Right renal pelvis (tissue), 4 donors: ENCODE results near the gene FAM118B. TPM values are rescaled to one million over a fixed set of nuclear protein-coding genes. Genes with fewer than 3 reads are reported as not detected.
A peak's percentile ranks its signal among the peaks of the same experiment; 100 is the strongest.

Experiments
- DNase-seq, 4 donors: peaks; one replicate each; pipeline ENCODE4 v3.0.0-alpha.2; 2013; ENCODE audit warnings: low read depth in 4 of 4, low spot score in 3 of 4, missing footprints in 1 of 4
- polyA plus RNA-seq, 4 donors: library from polyadenylated mRNA; unstranded; fragments of 120-200 nt; gene quantifications; one replicate each; pipeline ENCODE4 v1.2.1, GENCODE V29; 2013; ENCODE audit not compliant: insufficient read length in 4 of 4

The FAM118B gene
- polyA plus RNA-seq, 4 donors = 27.3 to 32.9 (median 30.9) TPM

DNA sequence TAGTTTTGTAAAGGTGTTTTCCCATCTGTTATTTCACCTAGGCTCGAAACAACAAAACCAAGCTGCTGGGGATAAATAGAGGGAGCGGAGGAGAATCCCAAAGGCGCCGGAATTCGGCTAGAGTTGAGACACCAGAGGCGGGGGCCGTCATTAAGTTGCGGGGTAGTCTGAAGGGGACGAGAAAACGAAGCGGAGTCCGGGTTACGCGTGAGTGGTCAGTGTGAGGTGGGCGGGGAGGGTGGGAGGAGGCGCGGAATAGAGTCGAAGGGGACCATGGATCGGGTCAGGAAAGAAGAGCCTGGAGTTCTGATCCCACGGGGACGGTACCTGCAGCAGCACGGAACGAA is 56.8 kb downstream of the FAM118B start:
- DNase-seq = peak in 1 of 4 donors; percentile 1

GRCh38 chr11:126268708-126269579 is 57.4 kb downstream of the FAM118B start, which contains the start of the genes FOXRED1 and SRPRA:
FOXRED1 (plus strand) TSS chr11:126269154; CDS start chr11:126269207, 53 bp downstream.
SRPRA (minus strand) TSS chr11:126268895; CDS start chr11:126268804, 91 bp downstream.
- peak; percentile 95 to 96 (median 96) for DNase-seq

DNA sequence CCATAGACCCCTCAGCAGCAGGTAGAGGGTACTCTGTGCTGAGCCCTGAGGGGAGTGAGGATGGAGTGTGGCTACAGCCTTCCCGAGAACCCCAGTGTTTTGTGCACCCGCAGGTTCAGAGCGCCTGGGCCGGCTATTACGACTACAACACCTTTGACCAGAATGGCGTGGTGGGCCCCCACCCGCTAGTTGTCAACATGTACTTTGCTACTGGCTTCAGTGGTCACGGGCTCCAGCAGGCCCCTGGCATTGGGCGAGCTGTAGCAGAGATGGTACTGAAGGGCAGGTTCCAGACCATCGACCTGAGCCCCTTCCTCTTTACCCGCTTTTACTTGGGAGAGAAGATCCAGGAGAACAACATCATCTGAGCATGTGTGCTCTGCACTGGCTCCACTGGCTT is 65.7 kb downstream of the FAM118B start:
- no peak for DNase-seq

- DNase-seq = no peak
Observed at GRCh38 chr11:126277780-126278179, 66.2 kb downstream of the FAM118B start.

DNA sequence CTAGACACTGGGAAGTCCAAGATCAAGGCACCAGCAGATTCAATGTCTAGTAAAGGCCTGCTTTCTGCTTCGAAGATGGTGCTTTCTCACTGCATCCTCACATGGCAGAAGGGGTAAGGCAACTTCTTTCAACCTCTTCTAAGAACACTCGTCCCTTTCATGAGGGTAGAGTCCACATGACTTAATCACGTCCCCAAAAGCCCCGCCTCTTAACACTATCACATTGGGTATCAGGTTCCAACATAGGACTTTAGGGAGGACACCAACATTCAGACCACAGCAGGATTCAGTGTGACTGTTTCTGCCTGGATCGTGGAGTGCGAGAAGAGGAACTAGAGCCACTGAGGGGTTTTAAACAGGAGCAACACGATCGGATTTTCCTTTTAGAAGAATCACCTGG is 67.6 kb downstream of the FAM118B start:
- DNase-seq = no peak

DNA sequence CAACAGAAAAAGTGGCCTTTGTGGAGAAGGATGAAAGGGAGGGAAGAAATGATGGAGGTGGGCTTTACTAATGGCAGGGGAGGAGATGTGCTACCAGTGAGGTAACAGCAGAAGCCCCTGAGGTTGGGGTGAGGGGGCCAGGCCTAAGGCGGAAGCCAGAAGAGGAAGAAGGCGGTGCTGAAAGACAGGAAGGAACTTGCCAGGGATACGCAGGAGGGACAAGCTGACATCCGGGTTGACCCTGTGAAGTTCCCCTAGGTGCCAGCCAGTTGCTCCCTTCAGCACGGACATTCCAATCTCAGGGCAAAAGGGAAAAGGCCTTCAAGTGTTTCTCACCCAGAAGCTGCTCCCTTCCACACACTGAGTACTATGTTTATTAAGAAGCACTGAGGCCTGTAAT is 69.0 kb downstream of the FAM118B start:
- DNase-seq = no peak

DNA sequence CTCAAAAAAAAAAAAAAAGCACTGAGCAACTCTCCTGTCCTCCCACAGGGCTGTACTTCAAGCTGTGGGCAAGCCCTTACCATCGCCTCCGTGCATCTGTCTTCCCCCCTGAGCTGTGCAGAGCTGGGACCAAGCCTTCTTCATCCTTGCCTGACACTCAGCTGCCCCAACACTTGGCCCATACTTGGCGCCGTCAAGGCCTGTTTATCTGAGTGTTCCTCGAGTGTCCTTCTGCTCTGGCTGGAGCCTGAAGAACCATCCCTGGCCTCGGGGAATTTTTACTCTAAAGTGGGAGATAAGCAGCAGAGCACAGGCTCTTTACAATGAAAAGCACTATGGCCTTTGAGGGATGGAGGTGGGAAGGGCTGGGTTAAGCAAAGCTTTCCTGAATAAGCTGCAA is 69.7 kb downstream of the FAM118B start:
- no peak for DNase-seq

DNA sequence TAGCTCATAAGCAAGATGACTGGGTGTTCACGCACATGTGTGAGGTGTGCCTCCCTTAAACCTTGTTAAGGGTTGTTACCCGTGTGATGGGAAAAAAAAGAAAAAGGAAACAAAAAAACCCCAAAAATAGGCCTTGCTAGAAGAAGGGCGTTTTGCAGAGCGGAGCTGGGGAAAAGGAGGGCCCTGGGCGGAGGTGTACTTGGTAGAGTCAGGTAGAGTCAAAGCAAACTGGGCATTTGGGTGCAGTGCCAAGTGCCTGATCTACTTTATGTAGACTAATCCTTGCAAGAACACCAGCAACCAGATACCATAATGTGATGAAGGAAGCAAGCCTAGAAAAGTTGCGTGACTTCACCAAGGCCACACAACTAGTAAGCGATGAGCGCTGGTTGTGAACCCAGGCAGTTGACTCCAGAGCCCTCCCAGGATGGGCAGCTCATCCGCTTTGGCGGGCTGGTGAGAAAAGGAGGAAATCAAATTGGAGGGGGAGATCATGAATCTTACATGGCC is 70.1 kb downstream of the FAM118B start:
- DNase-seq = no peak

- no peak for DNase-seq
Observed at GRCh38 chr11:126282361-126282735, 70.8 kb downstream of the FAM118B start.

- DNase-seq = peak in 1 of 4 donors; percentile 51
Observed at GRCh38 chr11:126282736-126283591, 71.4 kb downstream of the FAM118B start, which contains the start of gene TIRAP. TIRAP (plus strand) TSS chr11:126283093; CDS start chr11:126290895, 7,802 bp downstream.

GRCh38 chr11:126284829-126285228 is 73.2 kb downstream of the FAM118B start:
- no peak for DNase-seq

DNA sequence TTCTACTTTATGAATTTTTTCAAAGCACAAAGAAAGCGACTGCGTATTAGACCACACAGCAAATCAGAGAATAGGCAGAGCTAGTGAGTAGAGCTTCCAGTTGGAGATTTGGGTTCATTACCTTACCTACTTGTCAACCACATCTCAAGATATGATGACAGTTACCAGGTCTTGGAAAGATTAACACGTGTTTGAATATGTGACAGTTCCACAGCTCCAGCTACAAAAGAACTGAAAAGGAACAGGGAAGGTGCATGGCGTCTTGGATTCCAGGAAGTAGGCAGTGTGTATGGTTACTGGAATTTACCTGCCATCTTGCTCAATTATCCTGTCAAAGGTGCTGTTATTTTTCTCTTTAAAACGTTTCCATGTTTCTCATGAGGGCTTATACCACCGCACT is 76.7 kb downstream of the FAM118B start:
- DNase-seq = no peak

DNA sequence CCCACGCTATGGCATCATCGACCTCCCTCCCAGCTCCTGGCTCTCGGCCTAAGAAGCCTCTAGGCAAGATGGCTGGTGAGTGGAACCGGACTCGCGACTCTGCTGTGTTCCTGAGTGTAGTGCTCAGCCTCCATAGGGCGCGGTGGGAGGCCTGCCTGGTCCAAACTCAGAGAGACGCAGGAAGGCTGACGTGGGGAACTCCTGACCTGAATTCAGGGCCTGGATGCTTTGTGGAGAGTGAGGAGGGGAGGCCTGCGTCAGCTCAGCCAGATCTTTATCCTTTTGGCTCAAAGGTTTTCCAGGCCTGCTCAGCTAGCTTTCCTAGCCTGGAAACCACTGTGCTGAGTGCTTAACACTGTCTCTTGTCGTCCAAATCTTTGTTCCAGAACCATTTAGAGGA is 79.3 kb downstream of the FAM118B start:
- DNase-seq = no peak

GRCh38 chr11:126293726-126294125 is 82.1 kb downstream of the FAM118B start:
- DNase-seq = no peak

DNA sequence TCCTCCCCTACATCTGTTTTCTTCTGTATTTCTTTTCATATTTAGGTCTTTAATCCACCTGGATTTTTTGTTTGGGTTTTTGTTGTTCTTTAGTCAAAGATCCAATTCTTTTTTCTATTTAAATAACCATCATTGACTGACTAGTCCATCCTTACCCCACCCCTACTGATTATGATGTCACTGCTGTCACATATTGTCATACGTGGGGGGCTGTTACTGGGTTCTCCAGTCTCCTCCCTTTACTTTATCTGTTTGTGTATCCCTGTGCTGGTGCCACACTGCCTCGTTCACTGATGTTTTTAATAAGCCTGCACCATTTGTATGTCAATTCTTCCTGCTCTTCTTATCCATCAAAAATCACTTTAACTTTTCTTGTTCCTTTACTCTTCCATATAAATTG is 85.4 kb downstream of the FAM118B start:
- DNase-seq = no peak

DNA sequence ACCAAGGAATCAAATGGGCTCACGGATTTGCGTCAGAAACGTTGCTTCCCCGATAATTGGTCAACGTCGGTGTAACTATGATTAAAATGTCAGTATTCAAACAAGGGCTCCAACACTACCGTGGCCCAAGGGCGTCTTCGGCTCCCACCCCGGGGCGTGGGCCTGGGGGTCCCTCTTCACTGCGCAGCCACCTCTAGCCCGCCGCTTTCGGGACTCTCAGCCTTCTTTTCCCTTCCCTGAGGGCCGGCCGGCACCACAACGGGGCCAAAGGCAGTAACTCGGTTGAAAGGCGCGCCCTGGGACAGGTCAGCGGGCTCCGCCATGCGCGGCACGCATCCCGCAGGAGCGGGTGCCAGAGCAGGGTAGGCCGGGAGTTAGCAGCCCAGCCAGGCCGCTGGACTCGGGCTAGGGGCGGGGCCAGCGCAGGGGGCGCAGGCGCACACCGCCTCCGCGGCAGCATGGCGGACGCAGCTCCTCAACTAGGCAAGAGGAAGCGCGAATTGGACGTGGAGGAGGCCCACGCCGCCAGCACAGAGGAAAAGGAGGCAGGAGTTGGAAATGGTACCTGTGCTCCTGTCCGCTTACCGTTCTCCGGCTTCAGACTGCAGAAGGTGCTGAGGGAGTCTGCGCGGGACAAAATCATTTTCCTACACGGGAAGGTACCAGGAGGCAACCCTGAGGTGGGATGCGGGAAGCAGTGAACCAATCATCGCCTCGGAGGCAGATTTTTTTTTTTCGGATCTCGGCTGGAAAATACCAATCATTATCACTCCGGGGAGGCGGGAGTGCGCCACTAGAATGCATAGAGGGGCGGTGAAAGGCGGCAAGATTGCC is 92.3 kb downstream of the FAM118B start, which contains the start of gene DCPS:
Gene DCPS (plus strand): TSS at position 438 of the 834 bp plus-strand sequence. CDS start 21 bp downstream, at position 459.
- peak in 3 of 4 donors; percentile 80 to 91 (median 85) for DNase-seq

DNA sequence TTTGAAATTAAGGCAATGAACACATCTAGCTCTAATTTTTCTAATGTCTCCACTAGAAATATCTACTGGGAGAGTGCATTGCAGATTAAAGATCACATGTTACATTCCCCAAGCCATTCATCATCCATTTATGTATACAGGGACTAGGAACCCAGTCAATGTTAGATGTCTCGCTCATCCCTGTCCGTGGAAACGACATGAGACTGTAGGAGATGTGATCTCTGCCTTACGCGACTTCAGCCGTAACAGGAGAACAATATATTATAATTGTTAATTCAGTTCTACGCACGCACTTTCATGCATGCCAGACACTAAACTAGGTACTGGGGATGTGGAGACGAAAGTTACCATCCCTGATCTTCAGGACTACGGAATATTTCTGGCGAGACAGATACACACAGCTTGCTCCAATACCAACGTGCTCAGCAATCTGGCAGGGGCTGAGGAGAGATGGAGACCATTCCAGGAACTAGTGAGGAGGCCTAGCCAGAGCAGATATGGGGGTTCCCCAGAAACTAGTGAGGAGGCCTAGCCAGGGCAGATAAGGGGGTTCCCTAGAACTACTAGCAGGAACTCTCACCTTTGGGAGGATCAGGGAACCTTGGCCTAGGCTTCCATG is 93.0 kb downstream of the FAM118B start:
- DNase-seq = no peak

DNA sequence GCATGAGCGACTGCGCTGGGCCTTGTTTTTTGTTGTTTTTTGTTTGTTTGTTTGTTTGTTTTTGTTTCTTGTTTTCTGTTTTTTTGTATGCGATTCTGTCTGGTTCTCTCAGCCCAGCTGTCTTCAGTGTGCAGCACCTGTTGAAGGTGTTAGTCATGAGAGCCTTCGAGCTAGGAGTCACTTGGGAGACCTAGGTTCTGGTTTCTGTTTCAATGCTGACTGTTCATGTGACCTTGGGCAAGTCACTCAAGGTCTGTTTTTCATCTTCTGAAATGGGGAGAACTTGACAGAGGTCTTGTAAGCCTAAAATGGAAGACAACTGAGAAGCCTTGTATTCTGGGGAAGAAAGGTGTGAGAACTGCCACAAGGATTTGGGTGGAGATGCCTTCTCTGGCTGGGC is 94.1 kb downstream of the FAM118B start:
- no peak for DNase-seq

- DNase-seq = no peak
Observed at GRCh38 chr11:126307706-126308105, 96.1 kb downstream of the FAM118B start.

- no peak for DNase-seq
Observed at GRCh38 chr11:126308271-126308671, 96.7 kb downstream of the FAM118B start.
